ENCODE data around the gene SLC16A13. TPM values are rescaled to one million over a fixed set of nuclear protein-coding genes. Genes with fewer than 3 reads are reported as not detected.
"Not testable (repeated sequence)": the region's sequence is repeated elsewhere in the genome, so short reads cannot be mapped to it uniquely, and the experiment has no call there.

SLC16A13 gene
- total RNA-seq, 1 donor from 2014 or later = 1.4 TPM

- no peaks in the 10 kb centered on the region for H3K36me3 ChIP-seq
- no peak for DNase-seq
- TF ChIP-seq CTCF (IDR thresholded peaks at IDR 0.05; ENCODE audit: borderline replicate concordance) = no peak
- H3K27ac ChIP-seq (replicated peaks) = no peak overlapping the region
- H3K4me1 ChIP-seq = no peaks in the 10 kb centered on the region
- no peak overlapping the region for H3K4me3 ChIP-seq
- H3K9me3 ChIP-seq (replicated peaks) = no peaks in the 10 kb centered on the region
- intact Hi-C loops (cut with micrococcal nuclease) = no loop called here
- H3K27me3 ChIP-seq (ENCODE audit: low read depth) = peaks cover 41% of the 10 kb centered on the region
These were observed 48.3 kb downstream of the SLC16A13 start for GRCh38 chr17:7084088-7084487.

- H3K9me3 ChIP-seq (replicated peaks); H3K27ac ChIP-seq (replicated peaks); intact Hi-C loops (cut with micrococcal nuclease); H3K36me3 ChIP-seq; H3K4me1 ChIP-seq; DNase-seq; H3K4me3 ChIP-seq: not testable (repeated sequence)
- H3K27me3 ChIP-seq (ENCODE audit: low read depth) = peaks cover 82% of the 10 kb centered on the region
These were observed 52.6 kb downstream of the SLC16A13 start for GRCh38 chr17:7088442-7088841.

- intact Hi-C loops (cut with micrococcal nuclease); DNase-seq; H3K27ac ChIP-seq (replicated peaks): not testable (repeated sequence)
These were observed 53.8 kb downstream of the SLC16A13 start for GRCh38 chr17:7089570-7089969.

More at GRCh38 chr17:7089570-7089969, 53.8 kb downstream of the SLC16A13 start:
- H3K9me3 ChIP-seq (replicated peaks); H3K4me1 ChIP-seq; H3K36me3 ChIP-seq; H3K4me3 ChIP-seq: not testable (repeated sequence)
- peaks cover 93% of the 10 kb centered on the region for H3K27me3 ChIP-seq (ENCODE audit: low read depth)

Other genes with a start within 250 kb of the SLC16A13 start
- not detected for gene TEKT1, start 204.3 kb upstream of the SLC16A13 start, total RNA-seq
- not detected for gene ALOX12, start 40.0 kb upstream of the SLC16A13 start, total RNA-seq
- 174 TPM for gene RNASEK, start 23.4 kb upstream of the SLC16A13 start, total RNA-seq
- 13.7 TPM for gene BCL6B, start 13.0 kb upstream of the SLC16A13 start, total RNA-seq
- gene SLC16A11, start 8.1 kb downstream of the SLC16A13 start, total RNA-seq = 0.38 TPM
- gene CLEC10A, start 44.2 kb downstream of the SLC16A13 start, total RNA-seq = 2.9 TPM
- gene ASGR2, start 78.8 kb downstream of the SLC16A13 start, total RNA-seq = 0.22 TPM
- gene ASGR1, start 143.4 kb downstream of the SLC16A13 start, total RNA-seq = 0.14 TPM
- 14.0 TPM for gene DLG4, start 183.8 kb downstream of the SLC16A13 start, total RNA-seq
- gene ACADVL, start 183.9 kb downstream of the SLC16A13 start, total RNA-seq = 1,845 TPM
- 19.8 TPM for gene DVL2, start 198.5 kb downstream of the SLC16A13 start, total RNA-seq
- gene PHF23, start 203.4 kb downstream of the SLC16A13 start, total RNA-seq = 22.0 TPM
- 394 TPM for gene GABARAP, start 206.4 kb downstream of the SLC16A13 start, total RNA-seq
- 105 TPM for gene CTDNEP1, start 215.7 kb downstream of the SLC16A13 start, total RNA-seq
- gene ELP5, start 216.2 kb downstream of the SLC16A13 start, total RNA-seq = 62.5 TPM
- gene CLDN7, start 226.5 kb downstream of the SLC16A13 start, total RNA-seq = 1.6 TPM
- 146 TPM for gene SLC2A4, start 245.7 kb downstream of the SLC16A13 start, total RNA-seq

All from left ventricle myocardium inferior (tissue), 1 donor.